Stimulated activated naive CD8-positive, alpha-beta T cell treated with anti-CD3 and anti-CD28 coated beads, Interleukin-15, Interleukin-2, amounts not matched to agents 100 ng/mL and 50 ng/mL, for 24 hours (primary cell): ENCODE results near the gene DENND1A.

Experiments used
- H3K27ac Mint-ChIP-seq: one replicate; pipeline ENCODE4 v1.8.0; 2021; ENCODE audit warnings: mild to moderate bottlenecking, mixed read lengths
- H3K27me3 Mint-ChIP-seq: one replicate; pipeline ENCODE4 v1.8.0; 2021; ENCODE audit warnings: mixed read lengths
- H3K36me3 Mint-ChIP-seq: one replicate; pipeline ENCODE4 v1.8.0; 2021; ENCODE audit warnings: low read depth, mixed read lengths
- H3K4me1 Mint-ChIP-seq: one replicate; pipeline ENCODE4 v1.8.0; 2021; ENCODE audit warnings: low read depth, mixed read lengths
- H3K4me3 Mint-ChIP-seq: one replicate; pipeline ENCODE4 v1.8.0; 2021; ENCODE audit warnings: mild to moderate bottlenecking, mixed read lengths
- H3K9me3 Mint-ChIP-seq: one replicate; pipeline ENCODE4 v1.8.0; 2021; ENCODE audit warnings: mixed read lengths

The DENND1A gene

DNA sequence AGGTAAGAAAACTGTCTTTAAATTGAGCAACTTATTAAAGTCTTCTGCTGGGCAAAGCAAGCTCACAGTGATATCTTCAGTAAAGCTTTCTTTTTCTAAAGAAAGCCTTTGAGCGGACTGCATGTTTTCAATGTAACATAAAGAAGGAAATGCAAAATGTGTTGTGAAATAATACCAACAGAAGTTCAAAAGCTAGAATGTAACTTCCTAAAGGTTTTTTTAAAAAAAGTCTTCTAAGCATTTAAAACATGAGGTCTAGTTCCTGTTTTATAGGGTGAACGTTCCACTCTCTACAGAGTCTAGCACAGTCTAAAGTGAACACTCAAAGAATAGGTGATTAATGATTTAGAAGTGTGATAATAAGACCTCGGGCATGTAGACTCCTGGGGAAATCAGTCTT is 62.9 kb downstream of the DENND1A start:
- Mint-ChIP-seq H3K4me3 (peak overlapping the region; percentile 19), H3K9me3 (no peaks in the 10 kb centered on the region), H3K27me3 (no peaks in the 10 kb centered on the region), H3K27ac (peak overlapping the region; percentile 32), H3K4me1 (peaks cover 34% of the 10 kb centered on the region), H3K36me3 (peaks cover 8% of the 10 kb centered on the region)

DNA sequence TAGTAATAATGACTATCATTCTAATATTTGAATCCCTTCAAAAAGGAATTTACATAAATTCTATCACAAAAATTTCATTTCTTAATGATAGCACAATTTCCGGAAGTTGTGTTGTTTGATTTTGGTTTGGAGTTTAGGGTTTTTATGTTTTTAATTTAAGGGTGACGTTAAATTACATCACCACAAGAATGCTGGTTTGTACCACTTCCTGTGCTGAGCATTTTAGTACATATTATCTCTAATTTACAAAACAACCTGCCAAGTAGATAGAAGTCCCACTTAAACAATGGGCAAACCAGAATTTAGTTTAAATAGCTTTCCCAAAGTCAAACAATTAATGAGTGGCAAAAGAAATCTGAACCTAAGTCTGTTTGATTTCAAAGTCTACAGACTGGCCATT is 63.4 kb downstream of the DENND1A start:
- Mint-ChIP-seq H3K36me3 (peaks cover 8% of the 10 kb centered on the region), H3K27me3 (no peaks in the 10 kb centered on the region), H3K4me1 (peaks cover 34% of the 10 kb centered on the region), H3K27ac (no peak overlapping the region), H3K4me3 (no peak overlapping the region), H3K9me3 (no peaks in the 10 kb centered on the region)

DNA sequence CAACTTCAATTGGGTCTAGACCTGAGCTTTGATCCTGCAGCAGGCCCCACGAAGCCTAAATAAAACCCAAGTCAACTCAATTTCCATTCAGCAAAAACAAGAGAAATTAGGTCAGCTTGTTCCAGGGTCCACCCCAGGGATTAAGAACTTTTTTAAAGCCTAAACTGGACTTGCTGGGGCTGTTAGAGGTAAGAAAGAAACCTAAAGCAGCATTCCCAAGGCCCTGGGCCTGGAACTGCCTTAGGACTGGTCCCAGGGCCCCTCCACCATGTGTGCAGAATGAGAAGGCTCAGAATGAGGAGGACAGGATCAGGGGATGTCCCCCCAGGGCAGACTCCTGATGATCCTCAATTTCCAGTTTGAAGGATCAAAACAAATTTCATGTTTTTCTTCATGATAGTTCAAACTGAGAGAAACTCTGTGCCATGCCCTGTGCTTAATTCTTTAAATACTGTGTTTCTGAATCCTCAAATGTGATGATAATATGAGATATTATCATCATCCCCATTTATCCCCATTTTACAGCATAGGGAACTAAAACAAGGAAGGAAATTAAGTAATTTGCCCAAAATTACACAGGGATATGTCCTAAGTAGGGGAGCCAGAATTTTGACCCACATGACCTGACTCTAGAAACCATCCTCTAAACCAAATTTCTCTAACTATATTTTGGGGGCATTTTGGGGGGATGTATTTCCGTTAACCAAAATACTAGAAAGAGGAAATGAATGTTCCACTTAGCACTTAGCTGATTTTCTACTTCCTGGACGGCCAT is 64.5 kb downstream of the DENND1A start:
- Mint-ChIP-seq H3K9me3 (no peaks in the 10 kb centered on the region), H3K4me3 (no peak overlapping the region), H3K27ac (no peak overlapping the region), H3K27me3 (no peaks in the 10 kb centered on the region), H3K36me3 (peaks cover 8% of the 10 kb centered on the region), H3K4me1 (peaks cover 34% of the 10 kb centered on the region)

DNA sequence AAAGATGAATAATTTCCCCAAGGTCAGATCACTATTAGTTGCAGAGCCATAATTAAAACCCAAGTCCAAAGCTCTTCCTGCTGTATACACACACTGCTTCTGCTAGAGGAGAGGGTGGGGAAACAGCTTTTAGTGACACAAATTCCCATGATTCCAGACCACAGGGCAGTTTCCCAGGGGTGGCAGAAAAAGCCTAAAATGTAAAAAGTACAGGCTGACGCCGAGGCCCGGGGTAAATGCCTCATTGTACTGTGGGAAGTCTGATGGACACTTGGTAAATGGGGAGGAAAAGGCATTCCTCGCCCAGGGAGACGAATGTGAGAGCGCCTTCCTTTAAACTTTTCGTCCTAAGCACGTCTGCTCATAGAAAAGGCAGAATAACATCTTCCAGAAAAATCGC is 65.7 kb downstream of the DENND1A start:
- H3K4me1 Mint-ChIP-seq = peaks cover 34% of the 10 kb centered on the region
- H3K9me3 Mint-ChIP-seq = no peaks in the 10 kb centered on the region
- no peak overlapping the region for H3K4me3 Mint-ChIP-seq
- no peak overlapping the region for H3K27ac Mint-ChIP-seq
- no peaks in the 10 kb centered on the region for H3K27me3 Mint-ChIP-seq
- peaks cover 8% of the 10 kb centered on the region for H3K36me3 Mint-ChIP-seq

DNA sequence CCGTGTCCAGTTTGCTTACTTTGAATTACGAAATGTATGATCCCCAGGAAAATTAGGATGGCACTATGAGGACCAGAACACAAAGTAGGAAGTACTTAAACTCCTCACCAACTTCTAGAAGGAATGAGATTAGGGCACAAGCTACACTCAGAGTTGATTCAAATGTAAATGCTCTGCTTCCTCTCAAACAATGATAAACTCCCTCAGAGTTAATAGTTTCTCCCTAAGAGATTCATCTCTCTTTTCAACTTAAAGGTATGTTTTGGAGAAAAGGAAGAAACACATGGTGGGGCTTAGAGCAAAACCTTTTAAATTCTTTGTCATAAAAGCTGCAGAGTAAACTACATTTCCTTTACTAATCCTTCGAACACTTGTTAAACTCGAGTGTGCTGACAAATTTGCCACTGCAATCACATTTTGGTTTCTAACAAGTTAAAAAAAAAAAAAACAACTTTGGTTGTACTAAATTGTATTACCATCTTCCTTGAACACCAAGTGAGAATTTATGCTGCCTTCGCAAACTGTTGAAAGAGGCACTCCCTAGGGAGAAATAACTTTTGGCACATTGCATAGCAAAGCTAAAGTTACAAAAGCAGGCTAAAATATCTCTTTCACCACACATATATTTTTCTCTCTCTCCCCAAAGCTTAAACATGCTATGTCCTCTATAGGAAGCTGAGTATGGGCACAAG is 66.6 kb downstream of the DENND1A start:
- no peak overlapping the region for H3K27ac Mint-ChIP-seq
- no peak overlapping the region for H3K4me3 Mint-ChIP-seq
- H3K4me1 Mint-ChIP-seq = peaks cover 29% of the 10 kb centered on the region
- no peaks in the 10 kb centered on the region for H3K27me3 Mint-ChIP-seq
- H3K36me3 Mint-ChIP-seq = peaks cover 12% of the 10 kb centered on the region
- no peaks in the 10 kb centered on the region for H3K9me3 Mint-ChIP-seq

DNA sequence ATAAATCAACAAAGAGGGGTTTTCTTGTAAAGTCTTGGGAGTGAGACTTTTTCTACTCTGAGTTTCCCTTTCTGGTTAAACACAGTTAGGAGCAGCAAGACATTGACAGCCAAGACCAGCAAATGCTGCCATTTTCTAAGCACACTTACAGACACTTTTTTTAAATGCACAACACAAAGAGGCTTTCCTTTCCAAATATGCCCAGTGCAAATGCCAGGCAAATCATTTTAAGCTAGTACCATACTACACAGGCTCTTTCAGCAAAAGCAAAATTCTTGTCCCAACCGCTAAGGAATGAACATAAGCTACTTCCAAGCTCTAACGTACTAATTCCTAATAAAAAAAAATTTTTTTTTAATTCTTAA is 68.2 kb downstream of the DENND1A start:
- H3K27ac Mint-ChIP-seq = no peak overlapping the region
- no peak overlapping the region for H3K4me3 Mint-ChIP-seq
- H3K36me3 Mint-ChIP-seq = peaks cover 16% of the 10 kb centered on the region
- H3K27me3 Mint-ChIP-seq = no peaks in the 10 kb centered on the region
- H3K4me1 Mint-ChIP-seq = peaks cover 13% of the 10 kb centered on the region
- H3K9me3 Mint-ChIP-seq = peaks cover 5% of the 10 kb centered on the region

DNA sequence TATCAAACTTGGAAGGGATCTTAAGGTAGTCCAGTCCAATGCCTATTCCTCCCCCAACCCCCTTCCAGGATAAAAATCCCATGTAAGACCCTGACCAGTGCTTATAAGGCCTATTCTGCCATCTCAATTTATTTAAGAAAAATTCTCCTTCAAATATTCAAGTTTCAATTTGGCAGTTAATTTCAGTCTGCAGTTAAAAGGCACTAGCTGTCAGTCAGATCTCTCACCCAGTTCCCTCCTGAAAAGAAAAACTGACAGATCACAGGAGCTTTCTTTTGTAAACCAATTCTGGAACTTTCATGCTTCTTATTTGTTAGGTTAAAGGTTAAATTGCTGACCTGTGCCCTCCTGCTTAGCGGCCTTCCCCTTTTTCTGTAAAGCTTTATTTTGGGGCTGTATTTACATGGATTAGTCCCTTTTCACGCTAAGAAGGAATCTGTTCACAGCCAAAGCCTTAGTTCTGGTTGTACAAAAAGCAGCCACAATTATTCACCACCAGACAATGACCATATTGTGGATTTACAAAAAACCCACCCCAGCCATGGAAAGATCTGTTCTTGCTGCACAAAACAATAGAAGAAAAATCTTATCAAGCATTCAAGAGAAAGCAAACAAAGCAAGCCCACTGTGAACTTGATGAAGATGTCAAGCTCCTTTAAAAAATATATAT is 68.7 kb downstream of the DENND1A start:
- H3K27ac Mint-ChIP-seq = no peak overlapping the region
- peaks cover 8% of the 10 kb centered on the region for H3K4me1 Mint-ChIP-seq
- H3K9me3 Mint-ChIP-seq = peaks cover 10% of the 10 kb centered on the region
- no peak overlapping the region for H3K4me3 Mint-ChIP-seq
- peaks cover 21% of the 10 kb centered on the region for H3K36me3 Mint-ChIP-seq
- H3K27me3 Mint-ChIP-seq = no peaks in the 10 kb centered on the region

DNA sequence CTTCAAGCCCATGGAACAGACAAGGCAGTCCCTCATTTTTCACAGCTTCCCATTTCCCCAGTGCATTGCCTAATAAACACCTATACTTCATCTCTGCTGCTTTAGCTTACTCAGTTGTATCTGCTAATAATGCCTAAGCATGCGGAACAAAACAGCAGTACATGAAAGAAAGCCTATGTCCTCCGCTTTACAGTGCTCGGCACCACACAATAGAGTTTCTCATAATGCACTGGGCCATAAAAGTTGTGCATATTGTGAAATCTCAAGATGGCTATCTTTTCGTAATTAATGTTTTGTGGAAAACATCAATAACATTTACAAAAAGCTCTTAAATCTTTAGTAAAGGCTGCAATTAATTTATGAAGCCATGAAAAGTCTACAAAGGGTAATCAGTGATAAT is 69.3 kb downstream of the DENND1A start:
- peaks cover 10% of the 10 kb centered on the region for H3K9me3 Mint-ChIP-seq
- H3K4me1 Mint-ChIP-seq = peaks cover 1% of the 10 kb centered on the region
- H3K27ac Mint-ChIP-seq = no peak overlapping the region

DNA sequence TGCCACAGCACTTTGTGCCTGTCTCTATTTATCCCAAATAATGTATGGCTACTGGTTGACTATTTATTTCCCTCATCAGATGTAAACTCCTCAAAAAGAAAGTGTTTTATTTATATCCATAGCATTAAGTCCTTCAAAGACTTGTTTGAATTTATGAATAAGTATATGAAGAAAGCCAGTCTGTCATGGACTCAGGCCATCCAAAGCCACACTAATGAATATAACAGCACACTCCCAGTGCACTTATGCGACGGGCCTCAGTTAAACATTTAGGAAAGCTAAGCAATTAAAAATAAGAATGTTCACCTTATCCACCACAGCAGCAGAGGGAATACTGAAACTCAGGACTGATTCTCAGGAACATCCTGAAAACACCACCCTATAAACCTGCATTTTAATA is 77.5 kb downstream of the DENND1A start:
- H3K36me3 Mint-ChIP-seq = peaks cover 45% of the 10 kb centered on the region
- no peak overlapping the region for H3K4me3 Mint-ChIP-seq
- H3K27ac Mint-ChIP-seq = no peak overlapping the region
- no peaks in the 10 kb centered on the region for H3K27me3 Mint-ChIP-seq
- peaks cover 10% of the 10 kb centered on the region for H3K9me3 Mint-ChIP-seq
- peaks cover 6% of the 10 kb centered on the region for H3K4me1 Mint-ChIP-seq

More for the DNA sequence above, 69.3 kb downstream of the DENND1A start:
- Mint-ChIP-seq H3K4me3 (no peak overlapping the region), H3K27me3 (no peaks in the 10 kb centered on the region), H3K36me3 (peaks cover 22% of the 10 kb centered on the region)

DNA sequence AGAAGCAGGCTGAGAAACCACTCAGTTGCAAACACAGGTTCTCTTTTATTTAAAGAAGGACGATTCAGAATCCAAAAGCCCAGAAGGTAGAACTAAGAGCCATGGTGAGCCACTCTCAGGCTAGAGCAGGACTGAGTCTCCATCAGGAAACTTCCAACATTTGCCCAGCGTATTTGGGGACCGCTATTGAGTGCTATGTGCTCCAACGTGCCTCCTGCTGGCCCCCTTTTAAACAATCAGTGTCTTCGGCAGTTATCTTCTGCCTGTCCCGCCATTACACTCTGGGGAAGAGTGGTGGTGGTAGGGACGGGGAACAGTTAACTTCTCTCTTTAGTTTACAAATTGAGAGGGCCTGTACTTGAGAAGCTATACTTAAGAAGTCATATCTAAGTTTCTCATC is 78.1 kb downstream of the DENND1A start:
- Mint-ChIP-seq H3K4me3 (no peak overlapping the region), H3K36me3 (peaks cover 45% of the 10 kb centered on the region), H3K4me1 (peaks cover 6% of the 10 kb centered on the region), H3K27ac (no peak overlapping the region), H3K27me3 (no peaks in the 10 kb centered on the region), H3K9me3 (peaks cover 5% of the 10 kb centered on the region)

DNA sequence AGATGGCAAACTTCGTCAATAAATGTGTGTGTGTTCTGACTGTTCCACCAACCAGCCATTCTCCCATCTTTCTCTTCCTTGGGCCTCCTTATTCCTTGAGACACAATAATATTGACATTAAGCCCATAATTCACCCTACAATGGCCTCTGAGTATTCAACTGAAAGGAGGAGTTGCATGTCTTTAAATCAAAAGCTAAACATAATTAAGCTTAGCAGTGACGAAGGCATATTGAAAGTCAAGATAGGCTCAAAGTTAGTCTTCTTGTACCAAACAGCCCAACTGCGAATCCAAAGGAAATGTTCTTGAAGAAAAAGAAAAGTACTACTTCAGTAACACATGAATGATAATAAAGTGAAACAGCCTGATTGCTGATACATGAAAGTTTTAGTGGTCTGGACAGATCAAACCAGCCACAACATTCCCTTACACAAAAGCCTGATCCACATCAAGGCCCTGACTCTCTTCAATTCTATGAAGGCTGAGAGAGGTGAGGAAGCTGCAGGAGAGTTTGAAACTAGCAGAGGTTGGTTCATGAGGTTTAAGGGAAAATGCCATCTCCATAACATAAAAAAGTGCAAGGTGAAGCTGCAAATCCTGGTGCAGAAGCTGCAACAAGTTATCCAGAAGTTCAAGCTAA is 81.4 kb downstream of the DENND1A start:
- H3K4me1 Mint-ChIP-seq = peaks cover 6% of the 10 kb centered on the region
- no peak overlapping the region for H3K4me3 Mint-ChIP-seq
- H3K27ac Mint-ChIP-seq = no peak overlapping the region
- H3K36me3 Mint-ChIP-seq = peaks cover 48% of the 10 kb centered on the region
- no peaks in the 10 kb centered on the region for H3K27me3 Mint-ChIP-seq
- peaks cover 7% of the 10 kb centered on the region for H3K9me3 Mint-ChIP-seq

DNA sequence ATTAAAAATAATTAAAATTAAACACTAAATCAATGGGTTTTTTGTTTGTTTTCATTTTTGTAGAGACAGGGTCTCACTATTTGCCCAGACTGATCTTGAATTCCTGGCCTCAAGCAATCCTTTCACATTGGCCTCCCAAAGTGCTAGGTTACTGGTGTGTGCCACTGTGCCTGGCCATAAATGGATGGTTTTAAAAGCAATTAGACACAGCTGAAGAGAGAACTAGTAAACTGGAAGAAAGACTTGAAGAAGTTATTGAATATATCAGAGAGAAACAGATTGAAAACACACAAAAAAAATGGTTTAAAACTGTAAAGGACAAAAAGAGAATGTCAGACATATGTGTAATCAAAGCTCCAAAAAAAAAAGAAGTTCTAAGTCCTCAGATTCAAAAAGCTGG is 83.0 kb downstream of the DENND1A start:
- Mint-ChIP-seq H3K27me3 (no peaks in the 10 kb centered on the region), H3K27ac (no peak overlapping the region), H3K4me3 (no peak overlapping the region), H3K36me3 (peaks cover 59% of the 10 kb centered on the region), H3K9me3 (peaks cover 7% of the 10 kb centered on the region), H3K4me1 (peaks cover 6% of the 10 kb centered on the region)

DNA sequence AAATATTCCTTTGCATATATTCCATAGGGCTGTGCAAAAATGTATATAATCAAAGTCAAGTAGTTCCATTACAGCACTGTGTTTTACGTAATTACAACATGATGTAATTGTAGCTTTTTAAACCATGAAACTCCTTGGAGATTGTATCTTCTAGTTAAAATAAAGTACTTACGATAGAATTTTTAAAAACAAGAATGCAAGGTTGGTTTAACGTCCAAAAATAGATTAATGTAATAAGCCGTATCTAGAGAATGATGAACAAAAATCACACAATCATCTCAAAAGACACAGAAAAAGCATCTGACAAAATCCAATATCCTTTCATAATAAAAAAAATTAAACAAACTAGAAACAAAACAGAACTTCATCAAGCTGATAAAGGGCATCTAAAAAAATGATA is 86.2 kb downstream of the DENND1A start:
- H3K36me3 Mint-ChIP-seq = peaks cover 66% of the 10 kb centered on the region
- H3K27me3 Mint-ChIP-seq = no peaks in the 10 kb centered on the region
- peaks cover 7% of the 10 kb centered on the region for H3K9me3 Mint-ChIP-seq

DNA sequence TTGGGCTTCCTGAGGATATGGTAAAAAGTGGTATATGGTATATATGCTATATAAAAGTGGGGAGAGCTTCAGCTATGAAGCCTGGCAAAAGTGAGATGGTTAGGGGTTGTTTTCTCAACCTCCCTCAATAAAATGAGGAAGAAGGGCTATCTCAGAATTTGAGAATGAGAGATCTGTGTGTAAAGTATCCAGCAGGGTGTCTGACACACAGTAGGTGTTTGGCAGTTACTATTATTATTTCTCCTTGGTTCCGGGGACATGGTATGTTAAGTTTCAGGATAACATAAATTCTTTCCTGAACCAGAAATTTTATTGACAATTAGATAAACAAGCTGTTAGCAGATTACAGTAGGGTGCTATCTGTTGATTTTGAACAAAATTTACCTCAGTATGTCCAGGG is 94.1 kb downstream of the DENND1A start:
- H3K9me3 Mint-ChIP-seq = peaks cover 8% of the 10 kb centered on the region
- H3K4me1 Mint-ChIP-seq = peaks cover 23% of the 10 kb centered on the region
- no peaks in the 10 kb centered on the region for H3K27me3 Mint-ChIP-seq
- H3K27ac Mint-ChIP-seq = peak overlapping the region; percentile 56
- no peak overlapping the region for H3K4me3 Mint-ChIP-seq
- H3K36me3 Mint-ChIP-seq = peaks cover 32% of the 10 kb centered on the region

More for the DNA sequence above, 86.2 kb downstream of the DENND1A start:
- Mint-ChIP-seq H3K4me1 (peaks cover 3% of the 10 kb centered on the region), H3K27ac (no peak overlapping the region), H3K4me3 (no peak overlapping the region)
